ENCODE data around the gene ADAMTSL1.

DNA sequence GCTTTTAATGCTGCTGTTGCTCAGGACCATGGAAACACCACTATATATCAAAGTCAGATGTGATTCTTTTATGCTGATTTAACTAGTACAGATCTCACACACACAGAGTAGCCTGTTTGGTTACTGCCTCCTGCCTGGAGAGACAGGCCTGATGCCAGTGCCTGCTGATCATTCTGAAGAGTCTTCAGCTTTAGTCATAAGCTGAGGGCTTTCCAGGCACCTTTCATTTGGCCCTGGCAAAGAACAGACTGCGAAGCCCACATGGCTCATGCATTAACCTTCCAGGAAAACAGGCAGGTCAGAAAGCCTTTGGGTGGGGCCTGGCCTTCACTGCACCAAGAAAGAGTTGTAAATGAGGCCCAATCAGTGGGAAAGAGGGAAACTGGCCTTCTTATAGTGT is 414.3 kb downstream of the ADAMTSL1 start:
- TF ChIP-seq CTCF (IDR thresholded peaks at IDR 0.05) = no peak
- no peak for TF ChIP-seq POLR2AphosphoS5 (IDR thresholded peaks at IDR 0.05)
- no peak for TF ChIP-seq EP300 (IDR thresholded peaks at IDR 0.05)
- TF ChIP-seq POLR2A (IDR thresholded peaks at IDR 0.05) = no peak
